ENCODE data around the gene KCNH8. TPM values are rescaled to one million over a fixed set of nuclear protein-coding genes. Genes with fewer than 3 reads are reported as not detected.

Gene KCNH8
- total RNA-seq, 2 experiments from 2014 or later, result not detected

GRCh38 chr3:19425825-19426224, 277.5 kb downstream of the KCNH8 start:
- DNase-seq, result no peak
- ChIA-PET POLR2A (no interaction called here), CTCF (no interaction called here)
- H3K4me3 Mint-ChIP-seq, result no peak overlapping the region
- no peaks in the 10 kb centered on the region for H3K27me3 Mint-ChIP-seq
- peaks cover 4% of the 10 kb centered on the region for H3K9me3 Mint-ChIP-seq
- intact Hi-C loops (cut with micrococcal nuclease), result no loop called here
- H3K27ac Mint-ChIP-seq, result no peak overlapping the region
- no peaks in the 10 kb centered on the region for H3K36me3 Mint-ChIP-seq
- no peaks in the 10 kb centered on the region for H3K4me1 Mint-ChIP-seq (ENCODE audit: low read depth)

- no peaks in the 10 kb centered on the region for H3K36me3 Mint-ChIP-seq
- intact Hi-C loops (cut with micrococcal nuclease), result no loop called here
These were observed 279.3 kb downstream of the KCNH8 start for GRCh38 chr3:19427422-19428149.

GRCh38 chr3:19428729-19429128, 280.4 kb downstream of the KCNH8 start:
- POLR2A ChIA-PET, result no interaction called here
- CTCF ChIA-PET, result no interaction called here
- Mint-ChIP-seq H3K27me3 (no peaks in the 10 kb centered on the region), H3K4me1 (ENCODE audit: low read depth) (no peaks in the 10 kb centered on the region), H3K9me3 (peaks cover 4% of the 10 kb centered on the region), H3K27ac (no peak overlapping the region), H3K4me3 (no peak overlapping the region), H3K36me3 (no peaks in the 10 kb centered on the region)
- intact Hi-C loops (cut with micrococcal nuclease), result no loop called here
- DNase-seq, result no peak

More at GRCh38 chr3:19427422-19428149, 279.3 kb downstream of the KCNH8 start:
- H3K4me3 Mint-ChIP-seq, result no peak overlapping the region
- no peak overlapping the region for H3K27ac Mint-ChIP-seq
- DNase-seq, result no peak
- H3K9me3 Mint-ChIP-seq, result peaks cover 4% of the 10 kb centered on the region
- H3K27me3 Mint-ChIP-seq, result no peaks in the 10 kb centered on the region
- H3K4me1 Mint-ChIP-seq (ENCODE audit: low read depth), result no peaks in the 10 kb centered on the region
- ChIA-PET CTCF (no interaction called here), POLR2A (no interaction called here)

- no peak overlapping the region for H3K4me3 Mint-ChIP-seq
- POLR2A ChIA-PET, result no interaction called here
- intact Hi-C loops (cut with micrococcal nuclease), result no loop called here
- no peak overlapping the region for H3K27ac Mint-ChIP-seq
- DNase-seq, result no peak
- peaks cover 4% of the 10 kb centered on the region for H3K9me3 Mint-ChIP-seq
- no peaks in the 10 kb centered on the region for H3K36me3 Mint-ChIP-seq
- no peaks in the 10 kb centered on the region for H3K4me1 Mint-ChIP-seq (ENCODE audit: low read depth)
- no peaks in the 10 kb centered on the region for H3K27me3 Mint-ChIP-seq
- CTCF ChIA-PET, result no interaction called here
These were observed 284.4 kb downstream of the KCNH8 start for GRCh38 chr3:19432669-19433068.

GRCh38 chr3:19436746-19437145, 288.4 kb downstream of the KCNH8 start:
- H3K4me1 Mint-ChIP-seq (ENCODE audit: low read depth), result no peaks in the 10 kb centered on the region
- no peak for DNase-seq
- POLR2A ChIA-PET, result no interaction called here
- H3K4me3 Mint-ChIP-seq, result no peak overlapping the region
- H3K27me3 Mint-ChIP-seq, result no peaks in the 10 kb centered on the region
- H3K27ac Mint-ChIP-seq, result no peak overlapping the region
- intact Hi-C loops (cut with micrococcal nuclease), result no loop called here
- H3K9me3 Mint-ChIP-seq, result no peaks in the 10 kb centered on the region
- CTCF ChIA-PET, result no interaction called here
- no peaks in the 10 kb centered on the region for H3K36me3 Mint-ChIP-seq

GRCh38 chr3:19439944-19440343, 291.6 kb downstream of the KCNH8 start:
- CTCF ChIA-PET, result no interaction called here
- intact Hi-C loops (cut with micrococcal nuclease), result no loop called here
- no peak for DNase-seq
- H3K4me3 Mint-ChIP-seq, result no peak overlapping the region
- H3K36me3 Mint-ChIP-seq, result no peaks in the 10 kb centered on the region
- no peaks in the 10 kb centered on the region for H3K9me3 Mint-ChIP-seq
- no peaks in the 10 kb centered on the region for H3K27me3 Mint-ChIP-seq
- POLR2A ChIA-PET, result no interaction called here
- H3K27ac Mint-ChIP-seq, result no peak overlapping the region
- H3K4me1 Mint-ChIP-seq (ENCODE audit: low read depth), result no peaks in the 10 kb centered on the region

GRCh38 chr3:19446138-19446537, 297.8 kb downstream of the KCNH8 start:
- DNase-seq, result no peak
- ChIA-PET CTCF (interaction anchor here (0.7 kb wide), 1 partner anchor 967 kb away, joined by 3 read pairs; no protein-coding TSS in a partner anchor), POLR2A (no interaction called here)
- H3K4me1 Mint-ChIP-seq (ENCODE audit: low read depth), result no peaks in the 10 kb centered on the region
- H3K27me3 Mint-ChIP-seq, result no peaks in the 10 kb centered on the region
- H3K4me3 Mint-ChIP-seq, result no peak overlapping the region
- H3K9me3 Mint-ChIP-seq, result no peaks in the 10 kb centered on the region
- intact Hi-C loops (cut with micrococcal nuclease), result no loop called here
- H3K36me3 Mint-ChIP-seq, result no peaks in the 10 kb centered on the region
- no peak overlapping the region for H3K27ac Mint-ChIP-seq

- no peak overlapping the region for H3K4me3 Mint-ChIP-seq
- no peak overlapping the region for H3K27ac Mint-ChIP-seq
These were observed 298.4 kb downstream of the KCNH8 start for GRCh38 chr3:19446687-19447086.

GRCh38 chr3:19455546-19455945, 307.2 kb downstream of the KCNH8 start:
- no peak overlapping the region for H3K4me3 Mint-ChIP-seq
- intact Hi-C loops (cut with micrococcal nuclease), result no loop called here
- H3K36me3 Mint-ChIP-seq, result no peaks in the 10 kb centered on the region
- no peak overlapping the region for H3K27ac Mint-ChIP-seq
- H3K4me1 Mint-ChIP-seq (ENCODE audit: low read depth), result no peaks in the 10 kb centered on the region
- ChIA-PET POLR2A (no interaction called here), CTCF (no interaction called here)
- H3K9me3 Mint-ChIP-seq, result no peaks in the 10 kb centered on the region
- no peak for DNase-seq
- H3K27me3 Mint-ChIP-seq, result no peaks in the 10 kb centered on the region

More at GRCh38 chr3:19446687-19447086, 298.4 kb downstream of the KCNH8 start:
- Mint-ChIP-seq H3K36me3 (no peaks in the 10 kb centered on the region), H3K4me1 (ENCODE audit: low read depth) (no peaks in the 10 kb centered on the region), H3K9me3 (no peaks in the 10 kb centered on the region), H3K27me3 (no peaks in the 10 kb centered on the region)
- no peak for DNase-seq
- intact Hi-C loops (cut with micrococcal nuclease), result no loop called here
- ChIA-PET POLR2A (no interaction called here), CTCF (interaction anchor here (0.7 kb wide), 1 partner anchor 966 kb away, joined by 3 read pairs; no protein-coding TSS in a partner anchor)

GRCh38 chr3:19456738-19457137, 308.4 kb downstream of the KCNH8 start:
- H3K36me3 Mint-ChIP-seq, result no peaks in the 10 kb centered on the region
- no peak for DNase-seq
- intact Hi-C loops (cut with micrococcal nuclease), result no loop called here
- H3K4me3 Mint-ChIP-seq, result no peak overlapping the region
- H3K27me3 Mint-ChIP-seq, result no peaks in the 10 kb centered on the region
- H3K4me1 Mint-ChIP-seq (ENCODE audit: low read depth), result no peaks in the 10 kb centered on the region
- H3K27ac Mint-ChIP-seq, result no peak overlapping the region
- POLR2A ChIA-PET, result no interaction called here
- CTCF ChIA-PET, result no interaction called here
- H3K9me3 Mint-ChIP-seq, result no peaks in the 10 kb centered on the region

- POLR2A ChIA-PET, result no interaction called here
- H3K4me1 Mint-ChIP-seq (ENCODE audit: low read depth), result no peaks in the 10 kb centered on the region
- H3K27ac Mint-ChIP-seq, result no peak overlapping the region
- DNase-seq, result no peak
- no peaks in the 10 kb centered on the region for H3K36me3 Mint-ChIP-seq
- CTCF ChIA-PET, result no interaction called here
- H3K9me3 Mint-ChIP-seq, result no peaks in the 10 kb centered on the region
- H3K4me3 Mint-ChIP-seq, result no peak overlapping the region
- no peaks in the 10 kb centered on the region for H3K27me3 Mint-ChIP-seq
- intact Hi-C loops (cut with micrococcal nuclease), result no loop called here
These were observed 309.1 kb downstream of the KCNH8 start for GRCh38 chr3:19457449-19457848.

- Mint-ChIP-seq H3K36me3 (no peaks in the 10 kb centered on the region), H3K27me3 (no peaks in the 10 kb centered on the region), H3K9me3 (peaks cover 4% of the 10 kb centered on the region), H3K27ac (no peak overlapping the region), H3K4me3 (no peak overlapping the region), H3K4me1 (ENCODE audit: low read depth) (no peaks in the 10 kb centered on the region)
- intact Hi-C loops (cut with micrococcal nuclease), result no loop called here
- POLR2A ChIA-PET, result no interaction called here
- no peak for DNase-seq
- CTCF ChIA-PET, result no interaction called here
These were observed 319.5 kb downstream of the KCNH8 start for GRCh38 chr3:19467761-19468160.

GRCh38 chr3:19471138-19471537, 322.8 kb downstream of the KCNH8 start:
- ChIA-PET POLR2A (no interaction called here), CTCF (no interaction called here)
- Mint-ChIP-seq H3K36me3 (no peaks in the 10 kb centered on the region), H3K27ac (no peak overlapping the region), H3K4me3 (no peak overlapping the region), H3K27me3 (no peaks in the 10 kb centered on the region), H3K9me3 (peaks cover 4% of the 10 kb centered on the region), H3K4me1 (ENCODE audit: low read depth) (no peaks in the 10 kb centered on the region)
- intact Hi-C loops (cut with micrococcal nuclease), result no loop called here
- DNase-seq, result no peak

Measured in activated CD4-positive, alpha-beta memory T cell treated with anti-CD3 and anti-CD28 coated beads for 36 hours (primary cell).